Heart left ventricle (tissue), 16 donors: ENCODE data around the gene NPRL2. TPM values are rescaled to one million over a fixed set of nuclear protein-coding genes. Genes with fewer than 3 reads are reported as not detected.

Source experiments
- ATAC-seq, 4 donors: fragments of 200-7000 bp; cut with Tn5 transposase; one replicate each; pipeline ENCODE4 v1.9.1; 2020 to 2022; ENCODE audit warnings: moderate library complexity in 4 of 4, mild to moderate bottlenecking in 3 of 4, moderate number of reproducible peaks in 1 of 4
- DNase-seq, 5 donors: peaks; one replicate each; pipeline ENCODE4 v3.0.0-alpha.2; 2020
- H3K27ac ChIP-seq, 12 donors: fragments of 200-600 bp; sonication (generic) in 4 of 12; one replicate each; pipeline versions ENCODE4 v1.5.0 to v1.8.0; 2016 to 2022; ENCODE audit warnings: mild to moderate bottlenecking in 2 of 12
- H3K27me3 ChIP-seq, 9 donors: fragments of 200-600 bp; sonication (generic) in 2 of 9; one replicate each; pipeline versions ENCODE4 v1.5.1 to v1.8.0; 2016 to 2022; ENCODE audit warnings: mild to moderate bottlenecking in 3 of 9
- H3K36me3 ChIP-seq, 9 donors: fragments of 200-600 bp; sonication (generic) in 2 of 9; one replicate each; pipeline versions ENCODE4 v1.5.0 to v1.8.0; 2018 to 2022; ENCODE audit warnings: mild to moderate bottlenecking in 2 of 9
- H3K4me1 ChIP-seq, 12 donors: fragments of 200-600 bp; sonication (generic) in 4 of 12; one replicate each; pipeline versions ENCODE4 v1.5.0 to v1.8.0; 2016 to 2022; ENCODE audit warnings: mild to moderate bottlenecking in 3 of 12
- H3K4me3 ChIP-seq, 12 donors: fragments of 200-600 bp; sonication (generic) in 4 of 12; one replicate each; pipeline versions ENCODE4 v1.5.0 to v1.8.0; 2017 to 2022; ENCODE audit warnings: mild to moderate bottlenecking in 9 of 12, moderate library complexity in 4 of 12
- H3K9me3 ChIP-seq, 12 donors: fragments of 200-600 bp; sonication (generic) in 4 of 12; one replicate each; pipeline versions ENCODE4 v1.5.0 to v1.8.0; 2016 to 2022; ENCODE audit warnings: mild to moderate bottlenecking in 1 of 12
- POLR2A ChIP-seq, 2 donors: fragments of 450-650 bp; IDR thresholded peaks; one replicate each; pipeline ENCODE4 v1.6.1; 2017; ENCODE audit warnings: antibody characterized with exemption in 2 of 2, mild to moderate bottlenecking in 2 of 2, moderate library complexity in 2 of 2
- WGBS, 4 donors: extraction: QIAGEN DNeasy Blood & Tissue Kit in 2 of 4; methylation state at CpG; one replicate each; pipeline versions ENCODE4 v1.1.5 to v1.1.7; 2013 to 2018; 5-methylcytosine and 5-hydroxymethylcytosine counted together
- intact Hi-C, 10 donors: fragments of 100-400 bp; cut with DNase I; formaldehyde crosslinking; loops; one replicate each; pipeline versions ENCODE4 v1.11.1 to v1.14.2; 2022
- polyA plus RNA-seq, 2 donors: library from polyadenylated mRNA; stranded (reverse); fragments of 200-250 nt; gene quantifications; one replicate each; pipeline ENCODE4 v1.2.3, GENCODE V29; 2013
- total RNA-seq, 9 donors: library from RNA; depleted of rRNA in 2 of 9; stranded (reverse); fragments of >200 nt in 2 of 9; fragmentation: NEBNext Ultra II Directional in 3 of 9; extraction: Animal tissue kit (Norgen Biotek cat#: 25700) in 3 of 9; gene quantifications; one replicate each; pipeline versions ENCODE4 v1.1.0 to v1.2.4, GENCODE V29; 2016 to 2023
- TF ChIP-seq, protein P1 (sequence below), 12 donors: fragments of 200-600 bp; sonication (generic) in 4 of 12; IDR thresholded peaks; one replicate each; pipeline versions ENCODE4 v1.5.0 to v1.8.0; 2018 to 2022; ENCODE audit warnings: antibody characterized with exemption in 12 of 12, mild to moderate bottlenecking in 5 of 12
- donor health status: ischemic (EF 13 %, LVEDD 7.1; RV severe dilation, severe dysfunction).
- donor health status: healthy with polysubstance abuse.
- donor health status: DM: no; HTN: yes; CAD: no.
- donor health status: DM: no; HTN: no; CAD: no.
- donor health status: ischemic (EF 25% LVEDD 6.9; RV normal size, moderate dysfunction).
- donor health status: ischemic (EF 25% LVEDD 5.7; RV mildly dilated, moderate dysfunction).
- donor health status: healthy.
- donor health status: DM: yes; HTN: yes; CAD: no.
- donor health status: ischemic (EF 35%, LVEDD 5.7; RV mildly dilated, moderate dysfunction).
- donor health status: nonischemic (EF 11% LVEDD 7.7; RV severe dilation, severe dysfunction).
- donor health status: DM: yes; HTN: yes; CAD: no.
- donor health status: PGD.
- donor health status: ischemic (EF 29% LVEDD 5.4; RV normal size, mild dysfunction).
- donor health status: nonischemic (EF 23%, LVEDD 6.1; RV moderate dilation, normal function).

NPRL2 gene
- total and polyA plus RNA-seq, 11 donors, result 12.0 to 19.0 (median 15.3) TPM

DNA sequence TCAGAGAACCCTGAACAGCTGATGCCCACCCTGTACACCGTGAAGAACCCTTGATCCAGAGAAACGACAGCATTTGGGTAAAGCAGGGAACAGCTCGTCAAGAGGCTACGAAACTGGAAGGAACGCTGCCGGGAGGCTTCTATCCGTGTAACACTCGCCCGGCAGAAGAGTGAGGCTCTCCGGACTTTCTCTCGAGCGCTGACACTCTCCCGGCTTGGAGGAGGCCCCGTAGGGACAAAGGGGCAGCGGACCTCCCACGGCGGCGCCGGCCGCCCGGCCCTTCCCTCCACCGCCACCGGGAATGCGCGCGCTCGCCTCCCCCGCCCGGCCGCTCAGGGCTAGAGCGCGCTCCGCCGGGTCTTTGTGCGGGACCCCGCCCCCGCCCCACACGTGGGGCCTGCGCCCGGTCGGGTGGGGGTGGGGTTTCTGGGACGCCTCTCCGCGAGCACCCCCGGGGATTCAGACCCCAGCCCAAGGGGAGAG lies 29.7 kb downstream of the NPRL2 start:
- 0 to 1% (median 0%) methylated on average over 19 to 45 of the region's 45 CpGs for WGBS, 4 donors
- peaks cover 5 to 88% (median 61%) of the 10 kb centered on the region in 12 donors for H3K4me1 ChIP-seq
- ATAC-seq, result peak in 3 of 4 donors; percentile 11 to 71 (median 65)
- intact Hi-C loops, result loop anchor here in 8 of 10 donors (2.0 to 10.0 kb wide), 7 partner anchors 16 to 129 kb away; partner anchors contain the start of genes GNAI2 (in 3 of the 8), HYAL1 (in 2 of the 8), LSMEM2 (in 2 of the 8) and GNAT1 (in 1 of the 8)
- H3K36me3 ChIP-seq, result peaks cover 0 to 56% (median 48%) of the 10 kb centered on the region in 9 donors
- H3K9me3 ChIP-seq, result no peaks in the 10 kb centered on the region
- peak overlapping the region; percentile 93 to 99 (median 98) for H3K27ac ChIP-seq
- no peaks in the 10 kb centered on the region for H3K27me3 ChIP-seq
- H3K4me3 ChIP-seq, result peak overlapping the region; percentile 62 to 97 (median 88)
- TF ChIP-seq POLR2A (IDR thresholded peaks at IDR 0.05), result no peak
- TF ChIP-seq, protein P1, sequence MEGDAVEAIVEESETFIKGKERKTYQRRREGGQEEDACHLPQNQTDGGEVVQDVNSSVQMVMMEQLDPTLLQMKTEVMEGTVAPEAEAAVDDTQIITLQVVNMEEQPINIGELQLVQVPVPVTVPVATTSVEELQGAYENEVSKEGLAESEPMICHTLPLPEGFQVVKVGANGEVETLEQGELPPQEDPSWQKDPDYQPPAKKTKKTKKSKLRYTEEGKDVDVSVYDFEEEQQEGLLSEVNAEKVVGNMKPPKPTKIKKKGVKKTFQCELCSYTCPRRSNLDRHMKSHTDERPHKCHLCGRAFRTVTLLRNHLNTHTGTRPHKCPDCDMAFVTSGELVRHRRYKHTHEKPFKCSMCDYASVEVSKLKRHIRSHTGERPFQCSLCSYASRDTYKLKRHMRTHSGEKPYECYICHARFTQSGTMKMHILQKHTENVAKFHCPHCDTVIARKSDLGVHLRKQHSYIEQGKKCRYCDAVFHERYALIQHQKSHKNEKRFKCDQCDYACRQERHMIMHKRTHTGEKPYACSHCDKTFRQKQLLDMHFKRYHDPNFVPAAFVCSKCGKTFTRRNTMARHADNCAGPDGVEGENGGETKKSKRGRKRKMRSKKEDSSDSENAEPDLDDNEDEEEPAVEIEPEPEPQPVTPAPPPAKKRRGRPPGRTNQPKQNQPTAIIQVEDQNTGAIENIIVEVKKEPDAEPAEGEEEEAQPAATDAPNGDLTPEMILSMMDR (IDR thresholded peaks at IDR 0.05), result no peak
- peak; percentile 84 to 89 (median 88) for DNase-seq

DNA sequence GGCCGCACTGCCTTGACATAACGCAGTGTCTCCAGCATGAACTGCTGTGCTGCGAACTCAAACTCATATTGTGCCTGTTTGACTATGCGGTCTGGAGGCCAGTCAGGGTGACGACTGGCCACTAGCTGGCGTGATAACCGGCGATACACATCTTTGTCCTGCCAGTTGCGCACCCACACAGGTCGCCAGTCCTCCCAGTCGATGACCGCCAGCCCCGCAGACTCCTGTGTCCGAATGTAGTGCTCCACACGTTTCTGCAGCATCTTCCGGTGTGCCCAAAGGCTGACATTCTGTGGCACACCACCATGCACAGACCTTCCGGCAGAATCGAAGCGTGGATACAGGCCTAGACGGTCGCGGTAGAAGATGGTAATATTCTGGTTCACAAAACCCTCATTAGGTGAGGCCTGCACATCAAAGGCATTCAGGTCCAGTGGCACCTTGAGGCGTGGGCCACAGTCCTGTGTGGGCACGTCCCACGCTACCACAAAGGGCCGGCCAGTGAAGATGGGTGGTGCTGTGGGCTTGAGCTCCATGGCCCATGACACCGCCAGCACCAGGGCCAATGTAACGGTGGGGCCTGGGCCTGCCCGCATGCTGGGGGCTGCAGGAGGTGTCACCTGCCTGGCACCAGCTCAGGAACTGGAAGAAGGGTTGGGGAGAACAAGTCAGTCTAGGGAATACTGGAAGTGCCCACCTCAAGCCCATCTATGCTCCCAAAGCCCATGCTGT lies 30.5 kb downstream of the NPRL2 start:
- Histone ChIP-seq H3K36me3 (peaks cover 0 to 52% (median 43%) of the 10 kb centered on the region in 9 donors), H3K27ac (peak overlapping the region; percentile 93 to 99 (median 98)), H3K4me3 (peak overlapping the region; percentile 62 to 97 (median 88)), H3K9me3 (no peaks in the 10 kb centered on the region), H3K27me3 (no peaks in the 10 kb centered on the region), H3K4me1 (peaks cover 5 to 79% (median 61%) of the 10 kb centered on the region in 12 donors)
- ATAC-seq (no peak), DNase-seq (peak in 3 of 5 donors; percentile 14 to 49 (median 25))
- 62 to 70% (median 67%) methylated on average over 14 to 29 of the region's 29 CpGs for WGBS, 4 donors
- no peak for TF ChIP-seq POLR2A (IDR thresholded peaks at IDR 0.05)
- TF ChIP-seq, protein P1 (IDR thresholded peaks at IDR 0.05), result peak in 1 of 12 donors; percentile 4
- intact Hi-C loops, result loop anchor here in 9 of 10 donors (2.0 to 10.0 kb wide), 7 partner anchors 15 to 128 kb away; partner anchors contain the start of genes GNAI2 (in 3 of the 9), HYAL1 (in 2 of the 9), LSMEM2 (in 2 of the 9) and GNAT1 (in 1 of the 9)

DNA sequence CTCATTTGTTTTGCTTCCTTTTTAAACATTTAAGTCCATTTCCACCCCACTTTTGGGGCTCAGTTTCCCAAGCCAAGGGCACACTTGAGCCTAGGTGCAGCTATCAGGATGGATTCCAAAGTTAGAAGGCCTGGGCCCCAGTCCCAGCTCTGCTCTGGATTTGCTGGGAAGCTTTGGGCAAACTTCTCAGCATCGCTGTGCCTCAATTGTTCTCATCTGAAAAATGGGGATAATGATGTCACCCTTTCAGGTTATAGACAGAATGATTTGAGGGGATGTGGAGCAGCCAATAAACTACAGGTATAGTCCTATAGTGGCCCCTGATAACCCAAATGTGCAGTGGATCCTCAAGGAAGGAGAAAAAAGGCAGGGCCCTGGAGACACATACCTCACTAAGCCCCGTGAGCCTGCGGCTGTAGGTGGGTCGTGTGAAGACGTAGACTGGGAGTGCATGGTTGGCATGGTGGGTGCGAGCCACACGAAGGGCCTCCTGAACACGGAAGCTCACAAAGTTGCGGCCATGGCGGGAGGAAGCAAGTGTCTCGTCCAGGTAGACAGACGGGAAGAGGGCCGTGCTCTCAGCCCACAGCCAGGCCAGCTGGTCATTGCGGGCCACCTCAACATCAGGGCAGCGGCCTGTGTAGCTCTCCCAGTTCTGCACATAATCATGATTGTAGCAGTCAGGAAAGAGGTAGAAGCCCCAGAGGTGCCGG lies 31.2 kb downstream of the NPRL2 start:
- DNase-seq (peak in 2 of 5 donors; percentile 17 to 21), ATAC-seq (no peak)
- H3K27me3 ChIP-seq, result no peaks in the 10 kb centered on the region
- no peaks in the 10 kb centered on the region for H3K9me3 ChIP-seq
- peaks cover 5 to 72% (median 55%) of the 10 kb centered on the region in 12 donors for H3K4me1 ChIP-seq
- H3K27ac ChIP-seq, result peak overlapping the region in 10 of 12 donors; percentile 7 to 99 (median 98)
- H3K36me3 ChIP-seq, result peaks cover 0 to 55% (median 45%) of the 10 kb centered on the region in 9 donors
- intact Hi-C loops, result loop anchor here in 1 of 10 donors (2.0 kb wide), 1 partner anchor 15 kb away; no protein-coding TSS in a partner anchor
- peak overlapping the region; percentile 62 to 97 (median 88) for H3K4me3 ChIP-seq
- no peak for TF ChIP-seq POLR2A (IDR thresholded peaks at IDR 0.05)
- TF ChIP-seq, protein P1 (IDR thresholded peaks at IDR 0.05), result no peak
- WGBS, 4 donors, result 63 to 89% (median 69%) methylated on average over 16 of the region's 16 CpGs
